Smooth muscle cell (in vitro differentiated cells): ENCODE results near the gene HPDL. TPM values are rescaled to one million over a fixed set of nuclear protein-coding genes. Genes with fewer than 3 reads are reported as not detected.
A peak's percentile ranks its signal among the peaks of the same experiment; 100 is the strongest.

ENCODE experiments used
- DNase-seq: peaks from one replicate; lab custom pipeline; 2025; ENCODE audit not compliant: unreplicated experiment; lab: John Stamatoyannopoulos, UW
- H2AFZ ChIP-seq: fragments of 200-600 bp; sonication (generic); 2 replicates; pipeline ENCODE4 v1.6.0; 2016; ENCODE audit warnings: antibody characterized with exemption, low read depth, mild to moderate bottlenecking
- H3F3A ChIP-seq: fragments of 200-600 bp; sonication (generic); 2 replicates; pipeline ENCODE4 v1.6.0; 2017; ENCODE audit warnings: antibody characterized with exemption, low read depth
- H3K27ac ChIP-seq: fragments of 200-600 bp; sonication (generic); 2 replicates; pipeline ENCODE4 v1.5.1; 2016; ENCODE audit warnings: low read depth, mild to moderate bottlenecking
- H3K27me3 ChIP-seq: fragments of 200-600 bp; sonication (generic); 2 replicates; pipeline ENCODE4 v1.6.1; 2016; ENCODE audit warnings: low read depth, mild to moderate bottlenecking
- H3K36me3 ChIP-seq: fragments of 200-600 bp; sonication (generic); 2 replicates; pipeline ENCODE4 v1.5.1; 2016; ENCODE audit warnings: low read depth
- H3K4me1 ChIP-seq: fragments of 200-600 bp; sonication (generic); 2 replicates; pipeline ENCODE4 v1.5.1; 2016; ENCODE audit warnings: low read depth
- H3K4me2 ChIP-seq: fragments of 200-600 bp; sonication (generic); 2 replicates; pipeline ENCODE4 v1.6.0; 2016; ENCODE audit warnings: mild to moderate bottlenecking
- H3K4me3 ChIP-seq: fragments of 200-600 bp; sonication (generic); 2 replicates; pipeline ENCODE4 v1.5.1; 2016; ENCODE audit warnings: mild to moderate bottlenecking
- H3K79me2 ChIP-seq: fragments of 200-600 bp; sonication (generic); 2 replicates; pipeline ENCODE4 v1.6.0; 2016; ENCODE audit warnings: low read depth, mild to moderate bottlenecking
- H3K9ac ChIP-seq: fragments of 200-600 bp; sonication (generic); 2 replicates; pipeline ENCODE4 v1.6.0; 2016; ENCODE audit warnings: low read depth
- H3K9me3 ChIP-seq: fragments of 200-600 bp; sonication (generic); replicated peaks from 2 replicates; pipeline ENCODE4 v1.5.1; 2016; ENCODE audit warnings: low read depth
- H4K20me1 ChIP-seq: fragments of 200-600 bp; sonication (generic); 2 replicates; pipeline ENCODE4 v1.6.0; 2016; ENCODE audit warnings: low read depth
- WGBS: methylation state at CpG from one replicate; pipeline ENCODE4 v1.1.7; 2016; ENCODE audit warnings: low lambda C conversion rate; 5-methylcytosine and 5-hydroxymethylcytosine counted together
- polyA plus RNA-seq: library from polyadenylated mRNA; unstranded; fragments of >200 nt; fragmentation: Nextera tagmentation; extraction: Ambion mirVana; gene quantifications from 2 replicates; pipeline ENCODE4 v1.2.1, GENCODE V29; 2016
- total RNA-seq: library from RNA; depleted of rRNA; stranded (reverse); fragments of >200 nt; gene quantifications from 2 replicates; pipeline ENCODE4 v1.2.3, GENCODE V29; 2014
- TF ChIP-seq, protein P1 (sequence below): fragments of 200-600 bp; sonication (generic); IDR thresholded peaks from 2 replicates; pipeline ENCODE4 v1.5.1; 2017; ENCODE audit warnings: borderline replicate concordance, mild to moderate bottlenecking, antibody characterized with exemption; ENCODE audit not compliant: insufficient read depth, poor library complexity, severe bottlenecking

The HPDL gene
- total and polyA plus RNA-seq, 2 experiments from 2014 or later = 0.96 TPM; not detected in 1

DNA sequence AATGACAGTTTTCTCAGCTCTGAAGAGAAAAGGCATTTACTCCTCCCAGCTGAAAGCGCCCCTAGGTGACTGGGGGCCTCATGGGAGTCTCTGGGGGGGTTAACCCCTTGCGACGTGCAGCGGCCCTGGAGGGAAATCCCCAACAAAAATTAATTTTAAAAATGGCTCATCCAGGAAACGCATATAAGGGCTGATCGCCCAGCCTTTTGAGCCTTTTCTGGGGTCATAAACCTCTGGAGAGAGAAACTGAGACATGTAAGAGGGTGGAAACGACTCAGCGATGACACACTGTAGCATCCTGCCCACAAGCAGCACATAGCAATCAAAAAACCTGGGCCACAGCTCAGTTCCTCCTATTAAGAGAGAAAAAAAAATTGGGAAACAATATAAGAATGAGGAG, 20.4 kb upstream of the HPDL start:
- Histone ChIP-seq H3K9ac (no peak overlapping the region), H3K27ac (no peak overlapping the region), H3K4me2 (no peak overlapping the region), H3K4me3 (no peak overlapping the region), H3K4me1 (peaks cover 14% of the 10 kb centered on the region), H3K36me3 (no peaks in the 10 kb centered on the region), H4K20me1 (no peaks in the 10 kb centered on the region), H3K79me2 (no peaks in the 10 kb centered on the region), H2AFZ (peak overlapping the region; percentile 13), H3K9me3 (no peaks in the 10 kb centered on the region), H3K27me3 (no peaks in the 10 kb centered on the region), H3F3A (peaks cover 15% of the 10 kb centered on the region)
- no peak for DNase-seq
- TF ChIP-seq, protein P1, sequence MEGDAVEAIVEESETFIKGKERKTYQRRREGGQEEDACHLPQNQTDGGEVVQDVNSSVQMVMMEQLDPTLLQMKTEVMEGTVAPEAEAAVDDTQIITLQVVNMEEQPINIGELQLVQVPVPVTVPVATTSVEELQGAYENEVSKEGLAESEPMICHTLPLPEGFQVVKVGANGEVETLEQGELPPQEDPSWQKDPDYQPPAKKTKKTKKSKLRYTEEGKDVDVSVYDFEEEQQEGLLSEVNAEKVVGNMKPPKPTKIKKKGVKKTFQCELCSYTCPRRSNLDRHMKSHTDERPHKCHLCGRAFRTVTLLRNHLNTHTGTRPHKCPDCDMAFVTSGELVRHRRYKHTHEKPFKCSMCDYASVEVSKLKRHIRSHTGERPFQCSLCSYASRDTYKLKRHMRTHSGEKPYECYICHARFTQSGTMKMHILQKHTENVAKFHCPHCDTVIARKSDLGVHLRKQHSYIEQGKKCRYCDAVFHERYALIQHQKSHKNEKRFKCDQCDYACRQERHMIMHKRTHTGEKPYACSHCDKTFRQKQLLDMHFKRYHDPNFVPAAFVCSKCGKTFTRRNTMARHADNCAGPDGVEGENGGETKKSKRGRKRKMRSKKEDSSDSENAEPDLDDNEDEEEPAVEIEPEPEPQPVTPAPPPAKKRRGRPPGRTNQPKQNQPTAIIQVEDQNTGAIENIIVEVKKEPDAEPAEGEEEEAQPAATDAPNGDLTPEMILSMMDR = no peak
- 49% methylated on average over 8 of the region's 8 CpGs for WGBS

DNA sequence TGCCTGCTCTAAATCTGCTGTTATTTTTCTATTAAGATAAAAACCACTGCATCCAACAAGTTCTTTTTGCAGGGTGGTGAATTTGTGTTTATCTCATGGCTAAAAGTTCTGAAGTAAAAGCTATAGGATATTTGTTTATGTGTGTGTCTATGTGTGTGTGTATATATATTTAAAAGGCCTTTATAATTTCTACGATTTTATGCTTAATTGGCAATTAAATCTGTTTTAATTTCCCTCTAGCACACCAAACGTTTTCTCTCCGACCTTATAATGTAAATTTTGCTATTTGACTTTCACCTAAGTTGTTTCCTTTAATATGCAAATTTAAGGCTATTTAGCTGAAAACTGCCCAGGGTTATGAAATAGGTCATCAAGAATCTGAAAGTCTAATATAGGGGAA, 19.8 kb upstream of the HPDL start:
- Histone ChIP-seq H2AFZ (peak overlapping the region; percentile 13), H3K4me3 (no peak overlapping the region), H4K20me1 (no peaks in the 10 kb centered on the region), H3F3A (peaks cover 11% of the 10 kb centered on the region), H3K4me1 (peaks cover 14% of the 10 kb centered on the region), H3K9me3 (no peaks in the 10 kb centered on the region), H3K36me3 (no peaks in the 10 kb centered on the region), H3K4me2 (no peak overlapping the region), H3K79me2 (no peaks in the 10 kb centered on the region), H3K27ac (no peak overlapping the region), H3K27me3 (no peaks in the 10 kb centered on the region), H3K9ac (no peak overlapping the region)
- TF ChIP-seq, protein P1 = no peak
- DNase-seq = no peak
- 69% methylated on average over 3 of the region's 3 CpGs for WGBS

DNA sequence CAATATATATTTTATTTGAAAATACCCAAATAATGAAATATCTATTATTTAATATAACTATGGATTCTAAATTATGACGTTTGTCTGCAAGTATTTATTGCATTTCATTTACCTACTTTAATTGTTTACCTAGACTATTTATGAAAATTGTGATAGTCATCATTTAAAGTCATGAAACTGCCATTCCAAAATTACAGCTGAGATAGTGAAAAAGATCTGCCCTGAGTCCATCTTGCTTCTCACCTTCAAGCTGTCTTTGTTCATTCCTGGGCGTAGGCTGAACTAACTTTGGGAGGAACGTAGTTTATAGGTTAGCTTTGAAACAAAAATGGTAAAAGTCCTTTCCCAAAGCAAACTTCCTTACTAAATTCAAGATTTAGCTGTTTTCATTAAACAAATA, 12.4 kb upstream of the HPDL start:
- Histone ChIP-seq H3K4me1 (no peaks in the 10 kb centered on the region), H3K79me2 (no peaks in the 10 kb centered on the region), H2AFZ (no peak overlapping the region), H3K4me2 (no peak overlapping the region), H4K20me1 (no peaks in the 10 kb centered on the region), H3K9ac (no peak overlapping the region), H3F3A (no peaks in the 10 kb centered on the region), H3K27me3 (no peaks in the 10 kb centered on the region), H3K27ac (no peak overlapping the region), H3K9me3 (no peaks in the 10 kb centered on the region), H3K36me3 (no peaks in the 10 kb centered on the region), H3K4me3 (no peak overlapping the region)
- DNase-seq = no peak
- TF ChIP-seq, protein P1 = no peak
- WGBS = 92% methylated on average over 3 of the region's 3 CpGs

DNA sequence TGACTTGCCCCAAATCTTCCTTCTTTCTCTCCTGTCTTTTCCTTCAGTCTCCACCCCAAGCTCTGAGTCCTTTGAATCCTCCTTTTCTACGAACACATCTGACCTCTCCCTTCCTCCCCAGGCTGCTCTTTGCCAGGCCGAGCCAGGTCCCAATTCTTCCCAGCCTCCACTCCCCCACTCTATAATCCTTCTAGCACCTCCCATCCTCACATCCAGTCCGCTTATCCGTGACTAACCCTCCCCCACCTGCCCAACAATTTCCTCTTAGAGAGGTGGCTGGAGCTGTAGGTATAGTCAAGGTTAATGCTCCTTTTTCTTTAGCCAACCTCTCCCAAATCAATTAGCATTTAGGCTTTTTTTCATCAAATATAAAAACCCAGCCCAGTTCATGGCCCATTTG, 9.5 kb upstream of the HPDL start:
- Histone ChIP-seq H3F3A (no peaks in the 10 kb centered on the region), H2AFZ (no peak overlapping the region), H3K9me3 (no peaks in the 10 kb centered on the region), H3K36me3 (no peaks in the 10 kb centered on the region), H3K27ac (no peak overlapping the region), H3K79me2 (no peaks in the 10 kb centered on the region), H3K27me3 (no peaks in the 10 kb centered on the region), H3K9ac (no peak overlapping the region), H3K4me3 (no peak overlapping the region), H4K20me1 (no peaks in the 10 kb centered on the region), H3K4me2 (no peak overlapping the region), H3K4me1 (peaks cover 9% of the 10 kb centered on the region)
- DNase-seq = no peak
- WGBS = 73% methylated on average over 4 of the region's 4 CpGs
- TF ChIP-seq, protein P1 = no peak
